NCI-H2227 (cell line): ENCODE data around the gene SNX1.
"Not testable (repeated sequence)": the region's sequence is repeated elsewhere in the genome, so short reads cannot be mapped to it uniquely, and the experiment has no call there.

Experiments
- DNase-seq: peaks from one replicate; lab custom pipeline; 2025; ENCODE audit not compliant: unreplicated experiment; lab: John Stamatoyannopoulos, UW

The SNX1 gene

GRCh38 chr15:64095795-64096667 is at the start of gene SNX1:
Gene SNX1, plus strand, starts transcription at chr15:64095982. Its CDS starts 32 bp downstream, at chr15:64096014.
- DNase-seq = peak; percentile 94

GRCh38 chr15:64046421-64047153 is 49.2 kb upstream of the SNX1 start, which contains the start of gene DAPK2:
Gene DAPK2, minus strand, starts transcription at chr15:64046485. Its CDS starts 6,224 bp downstream, at chr15:64040261.
- DNase-seq = peak; percentile 61

GRCh38 chr15:64048781-64049460 is 46.9 kb upstream of the SNX1 start:
- DNase-seq = no peak

- DNase-seq = peak; percentile 15
Observed at GRCh38 chr15:64050281-64051092, 45.3 kb upstream of the SNX1 start.

GRCh38 chr15:64051093-64051402 is 44.7 kb upstream of the SNX1 start:
- DNase-seq = no peak

- no peak for DNase-seq
Observed at GRCh38 chr15:64051407-64052259, 44.1 kb upstream of the SNX1 start.

GRCh38 chr15:64052925-64053491 is 42.8 kb upstream of the SNX1 start:
- DNase-seq = no peak

GRCh38 chr15:64053674-64054073 is 42.1 kb upstream of the SNX1 start:
- not testable (repeated sequence) for DNase-seq

- DNase-seq = no peak
Observed at GRCh38 chr15:64058279-64058678, 37.5 kb upstream of the SNX1 start.

GRCh38 chr15:64059104-64059503 is 36.7 kb upstream of the SNX1 start:
- DNase-seq = not testable (repeated sequence)

- no peak for DNase-seq
Observed at GRCh38 chr15:64060716-64061115, 35.1 kb upstream of the SNX1 start.

GRCh38 chr15:64066451-64066850 is 29.3 kb upstream of the SNX1 start:
- no peak for DNase-seq

- peak; percentile 76 for DNase-seq
Observed at GRCh38 chr15:64067564-64068030, 28.2 kb upstream of the SNX1 start.

- no peak for DNase-seq
Observed at GRCh38 chr15:64068133-64068532, 27.6 kb upstream of the SNX1 start.

- DNase-seq = no peak
Observed at GRCh38 chr15:64070106-64070505, 25.7 kb upstream of the SNX1 start.

GRCh38 chr15:64070965-64071851 is 24.6 kb upstream of the SNX1 start:
- no peak for DNase-seq

- no peak for DNase-seq
Observed at GRCh38 chr15:64071931-64072765, 23.6 kb upstream of the SNX1 start.
